Neuronal stem cell (in vitro differentiated cells): ENCODE results near the gene TTC28.

Source experiments
- DNase-seq: peaks from one replicate; pipeline ENCODE4 v3.0.0-alpha.2; 2013; ENCODE audit warnings: low spot score
- H2AFZ ChIP-seq: one replicate; pipeline ENCODE4 v1.6.1; 2013; ENCODE audit warnings: mild to moderate bottlenecking, low read length, inconsistent platforms
- H2AK5ac ChIP-seq: 2 replicates; pipeline ENCODE4 v1.6.1; 2013; ENCODE audit warnings: low read depth, mild to moderate bottlenecking, inconsistent platforms, low read length, moderate library complexity, mixed read lengths
- H2BK120ac ChIP-seq: 2 replicates; pipeline ENCODE4 v1.6.1; 2013; ENCODE audit warnings: low read depth, mild to moderate bottlenecking, inconsistent platforms, low read length, moderate library complexity, mixed read lengths
- H2BK12ac ChIP-seq: one replicate; pipeline ENCODE4 v1.6.1; 2013; ENCODE audit warnings: low read length, inconsistent platforms
- H2BK15ac ChIP-seq: 2 replicates; pipeline ENCODE4 v1.6.1; 2013; ENCODE audit warnings: mild to moderate bottlenecking, low read length, inconsistent platforms, mixed read lengths
- H2BK5ac ChIP-seq: one replicate; pipeline ENCODE4 v1.6.1; 2013; ENCODE audit warnings: inconsistent platforms, mild to moderate bottlenecking, low read length, moderate library complexity
- H3K14ac ChIP-seq: one replicate; pipeline ENCODE4 v1.6.1; 2013; ENCODE audit warnings: low read length, inconsistent platforms
- H3K18ac ChIP-seq: 2 replicates; pipeline ENCODE4 v1.6.1; 2013; ENCODE audit warnings: low read length, inconsistent platforms
- H3K23ac ChIP-seq: 2 replicates; pipeline ENCODE4 v1.6.1; 2013; ENCODE audit warnings: low read depth, mild to moderate bottlenecking, mixed read lengths, low read length, inconsistent platforms; ENCODE audit not compliant: poor library complexity
- H3K27ac ChIP-seq: replicated peaks from 3 replicates; pipeline ENCODE4 v1.5.1; 2013; ENCODE audit warnings: low read length, inconsistent platforms
- H3K27me3 ChIP-seq, 3 experiments: 2 replicates each; pipeline ENCODE4 v1.6.1; 2013; ENCODE audit warnings: low read length in 3 of 3, mild to moderate bottlenecking in 2 of 3, inconsistent platforms in 1 of 3, low read depth in 1 of 3, mixed read lengths in 1 of 3, moderate library complexity in 1 of 3; ENCODE audit not compliant: control insufficient read depth in 3 of 3, insufficient read depth in 3 of 3
- H3K36me3 ChIP-seq, 2 donors: replicated peaks in 1 of 2; 2 replicates each; pipeline ENCODE4 v1.6.1; 2013; ENCODE audit warnings: low read length in 2 of 2; ENCODE audit not compliant: control insufficient read depth in 2 of 2, insufficient read depth in 2 of 2
- H3K4ac ChIP-seq: 2 replicates; pipeline ENCODE4 v1.6.1; 2013; ENCODE audit warnings: inconsistent platforms, mild to moderate bottlenecking, low read length, moderate library complexity
- H3K4me1 ChIP-seq, 2 donors: 1 replicate in 1 of 2; 2 replicates in 1 of 2; pipeline ENCODE4 v1.6.1; 2013; ENCODE audit warnings: low read length in 2 of 2, low read depth in 1 of 2; ENCODE audit not compliant: control insufficient read depth in 2 of 2, insufficient read depth in 1 of 2
- H3K4me2 ChIP-seq: one replicate; pipeline ENCODE4 v1.6.1; 2013; ENCODE audit warnings: mild to moderate bottlenecking, low read length, inconsistent platforms; ENCODE audit not compliant: insufficient read depth, poor library complexity, severe bottlenecking
- H3K4me3 ChIP-seq, 2 donors: 2 replicates each; pipeline ENCODE4 v1.5.1; 2013; ENCODE audit warnings: low read length in 2 of 2, mild to moderate bottlenecking in 2 of 2, inconsistent platforms in 1 of 2, moderate library complexity in 1 of 2
- H3K79me1 ChIP-seq: one replicate; pipeline ENCODE4 v1.6.1; 2013; ENCODE audit warnings: low read depth, mild to moderate bottlenecking, inconsistent platforms, low read length, moderate library complexity
- H3K9ac ChIP-seq: one replicate; pipeline ENCODE4 v1.6.1; 2013; ENCODE audit warnings: mild to moderate bottlenecking, low read depth, low read length, inconsistent platforms; ENCODE audit not compliant: poor library complexity
- H3K9me3 ChIP-seq, 2 donors: replicated peaks in 1 of 2; 2 replicates each; pipeline versions ENCODE3 to v1.6.1; 2013; ENCODE audit warnings: low read length in 2 of 2, mild to moderate bottlenecking in 2 of 2, inconsistent platforms in 1 of 2, low read depth in 1 of 2, mixed read lengths in 1 of 2, moderate library complexity in 1 of 2; ENCODE audit not compliant: control insufficient read depth in 2 of 2, insufficient read depth in 1 of 2
- H4K8ac ChIP-seq: one replicate; pipeline ENCODE4 v1.6.1; 2013; ENCODE audit warnings: low read depth, mild to moderate bottlenecking, inconsistent platforms, low read length, moderate library complexity
- H4K91ac ChIP-seq: one replicate; pipeline ENCODE4 v1.6.1; 2013; ENCODE audit warnings: low read length, low read depth, mild to moderate bottlenecking, inconsistent platforms; ENCODE audit not compliant: poor library complexity
- WGBS, 2 donors: extraction: QIAGEN DNeasy Blood & Tissue Kit; methylation state at CpG; one replicate each; pipeline ENCODE4 v1.1.7; 2013; ENCODE audit warnings: missing lambda C conversion rate in 2 of 2, mixed read lengths in 1 of 2; ENCODE audit not compliant: insufficient read length in 2 of 2, insufficient replicate concordance in 1 of 2; ENCODE audit errors: extremely low coverage in 2 of 2; 5-methylcytosine and 5-hydroxymethylcytosine counted together

The TTC28 gene

DNA sequence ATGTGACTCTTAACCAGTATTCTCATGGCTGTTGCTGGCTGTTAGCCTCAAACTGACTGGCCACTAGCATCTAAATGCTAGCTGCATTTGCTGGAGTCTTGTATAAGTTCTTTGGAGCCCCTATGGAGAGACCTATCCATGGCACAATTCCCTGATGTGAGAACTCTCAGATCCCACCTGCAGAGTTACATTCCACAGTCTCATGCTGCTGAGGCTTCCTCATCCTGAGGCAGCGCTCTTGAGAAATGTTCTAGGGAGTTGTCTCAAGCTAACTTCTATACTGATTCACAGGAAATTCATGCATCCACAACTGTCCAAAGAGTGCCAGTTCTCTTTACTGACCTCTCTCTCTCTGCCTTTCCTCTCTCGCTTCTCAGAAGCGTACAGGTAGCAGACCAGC, 542.6 kb downstream of the TTC28 start:
- no peak overlapping the region for H3K14ac ChIP-seq
- no peak overlapping the region for H2AFZ ChIP-seq
- no peaks in the 10 kb centered on the region for H3K79me1 ChIP-seq
- no peak overlapping the region for H2BK120ac ChIP-seq
- no peak overlapping the region for H3K4me2 ChIP-seq
- H2BK5ac ChIP-seq = no peak overlapping the region
- H3K23ac ChIP-seq = no peak overlapping the region
- peaks cover 0 to 10% of the 10 kb centered on the region in 2 donors for H3K9me3 ChIP-seq
- peaks cover 0 to under 1% of the 10 kb centered on the region in 2 donors for H3K4me1 ChIP-seq
- H3K4ac ChIP-seq = no peak overlapping the region
- no peak overlapping the region for H3K4me3 ChIP-seq
- H3K27me3 ChIP-seq = no peaks in the 10 kb centered on the region
- no peaks in the 10 kb centered on the region for H3K36me3 ChIP-seq
- DNase-seq = no peak
- H3K18ac ChIP-seq = no peak overlapping the region
- H2BK12ac ChIP-seq = no peak overlapping the region
- no peak overlapping the region for H3K9ac ChIP-seq
- H2BK15ac ChIP-seq = no peak overlapping the region
- no peak overlapping the region for H4K91ac ChIP-seq
- peak overlapping the region; percentile 75 for H4K8ac ChIP-seq
- no peak overlapping the region for H2AK5ac ChIP-seq
- no CpG with 5 or more reads among the region's 3 CpGs for WGBS, 2 donors
- no peak overlapping the region for H3K27ac ChIP-seq

DNA sequence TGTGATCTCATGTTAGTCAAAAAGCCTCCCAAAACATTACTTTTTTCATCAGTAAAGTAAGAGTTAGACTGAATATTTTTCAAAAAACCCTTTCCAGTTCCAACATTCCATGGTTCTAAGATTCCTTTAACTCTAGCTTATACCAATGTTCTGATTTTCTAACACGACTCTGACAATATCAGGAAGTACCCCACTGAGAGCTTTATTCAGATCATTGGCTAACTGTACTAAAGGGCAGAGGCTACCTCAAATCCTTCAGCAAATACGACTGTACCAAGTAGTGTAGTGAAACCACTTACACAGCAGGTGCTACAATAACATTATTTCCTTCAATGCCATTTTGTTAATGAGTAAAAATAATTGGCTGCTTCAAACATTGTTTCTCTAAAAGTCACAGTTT, 547.2 kb downstream of the TTC28 start:
- Histone ChIP-seq H2AK5ac (no peak overlapping the region), H3K4me1 (no peaks in the 10 kb centered on the region), H3K27ac (no peak overlapping the region), H3K9me3 (peaks cover 0 to 10% of the 10 kb centered on the region in 2 donors), H3K36me3 (no peaks in the 10 kb centered on the region), H2BK120ac (no peak overlapping the region), H2BK15ac (no peak overlapping the region), H4K91ac (no peak overlapping the region), H3K18ac (no peak overlapping the region), H2BK5ac (no peak overlapping the region), H3K79me1 (no peaks in the 10 kb centered on the region), H3K4me3 (no peak overlapping the region), H3K14ac (no peak overlapping the region), H2BK12ac (no peak overlapping the region), H2AFZ (no peak overlapping the region), H4K8ac (no peak overlapping the region), H3K4ac (no peak overlapping the region), H3K23ac (no peak overlapping the region), H3K9ac (no peak overlapping the region), H3K4me2 (no peak overlapping the region), H3K27me3 (no peaks in the 10 kb centered on the region)
- no CpG with 5 or more reads among the region's 2 CpGs for WGBS, 2 donors
- DNase-seq = no peak

DNA sequence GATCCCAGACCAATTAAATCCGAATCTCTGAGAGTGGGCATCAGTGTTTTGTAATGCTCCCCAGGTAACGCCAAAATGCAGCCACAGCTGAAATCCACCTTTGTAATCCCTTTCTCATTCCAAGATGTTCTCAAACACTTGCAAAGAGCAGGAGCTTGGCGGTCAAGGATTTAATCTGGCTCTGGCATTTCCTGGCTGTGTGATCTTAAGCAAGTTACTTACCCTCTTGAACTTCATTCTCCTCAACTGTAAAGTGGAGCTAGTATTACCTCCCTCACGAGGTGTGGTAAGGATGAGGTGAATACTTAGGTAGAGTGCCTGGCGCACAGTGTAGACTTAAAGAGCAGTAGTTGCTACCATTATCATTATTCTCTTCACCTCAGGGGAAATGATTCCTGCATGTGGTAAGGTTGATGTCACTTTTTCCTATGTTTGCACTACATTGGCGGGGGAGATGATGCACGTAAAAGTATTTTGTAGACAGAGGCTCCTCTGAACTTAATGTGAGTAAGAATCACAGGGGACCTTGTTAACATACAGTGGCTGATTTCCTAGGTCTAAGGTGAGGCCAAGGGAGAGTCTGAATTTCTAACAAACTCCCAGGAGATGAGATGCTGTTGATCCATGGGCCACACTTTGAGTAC, 550.2 kb downstream of the TTC28 start:
- H3K4me1 ChIP-seq = no peaks in the 10 kb centered on the region
- no peak overlapping the region for H4K91ac ChIP-seq
- H3K4me3 ChIP-seq = no peak overlapping the region
- H3K23ac ChIP-seq = no peak overlapping the region
- no peak overlapping the region for H3K14ac ChIP-seq
- H3K18ac ChIP-seq = no peak overlapping the region
- no peaks in the 10 kb centered on the region for H3K36me3 ChIP-seq
- H3K27me3 ChIP-seq = no peaks in the 10 kb centered on the region
- peaks cover 0 to 4% of the 10 kb centered on the region in 2 donors for H3K9me3 ChIP-seq
- WGBS, 2 donors = no CpG with 5 or more reads among the region's 7 CpGs
- H2BK5ac ChIP-seq = no peak overlapping the region
- H2BK15ac ChIP-seq = no peak overlapping the region
- no peak overlapping the region for H3K9ac ChIP-seq
- H2AK5ac ChIP-seq = no peak overlapping the region
- no peak overlapping the region for H2AFZ ChIP-seq
- no peak for DNase-seq
- H3K27ac ChIP-seq = no peak overlapping the region
- H3K4me2 ChIP-seq = no peak overlapping the region
- H2BK12ac ChIP-seq = no peak overlapping the region
- H4K8ac ChIP-seq = no peak overlapping the region
- no peak overlapping the region for H3K4ac ChIP-seq
- H2BK120ac ChIP-seq = no peak overlapping the region
- no peaks in the 10 kb centered on the region for H3K79me1 ChIP-seq

DNA sequence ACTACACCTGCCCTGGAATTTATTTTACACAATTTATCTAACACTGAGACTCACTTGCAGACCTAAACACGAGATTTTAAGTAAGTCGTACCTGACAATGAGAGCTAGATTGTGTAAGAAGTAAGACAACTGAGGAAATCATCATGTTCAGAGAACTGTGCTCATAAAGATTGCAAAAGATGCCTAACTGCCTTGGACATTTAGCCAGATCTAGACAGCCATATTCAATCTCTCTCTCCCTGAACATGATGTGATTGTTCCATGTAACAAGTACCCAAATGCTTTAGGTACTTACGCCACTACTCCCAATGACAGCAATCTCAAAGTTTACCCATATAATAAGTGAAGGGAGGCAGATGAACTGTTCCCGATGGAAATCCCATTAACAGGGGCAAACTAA, 550.8 kb downstream of the TTC28 start:
- H2BK15ac ChIP-seq = no peak overlapping the region
- no peak overlapping the region for H3K14ac ChIP-seq
- no peaks in the 10 kb centered on the region for H3K36me3 ChIP-seq
- no peaks in the 10 kb centered on the region for H3K27me3 ChIP-seq
- H4K8ac ChIP-seq = no peak overlapping the region
- no peak overlapping the region for H2BK12ac ChIP-seq
- H2AK5ac ChIP-seq = no peak overlapping the region
- H2AFZ ChIP-seq = no peak overlapping the region
- no peak overlapping the region for H2BK5ac ChIP-seq
- no peak overlapping the region for H3K18ac ChIP-seq
- H3K4me3 ChIP-seq = no peak overlapping the region
- H2BK120ac ChIP-seq = no peak overlapping the region
- H3K4me1 ChIP-seq = no peaks in the 10 kb centered on the region
- no peak overlapping the region for H3K9ac ChIP-seq
- no peak overlapping the region for H3K4ac ChIP-seq
- H3K27ac ChIP-seq = no peak overlapping the region
- H3K4me2 ChIP-seq = no peak overlapping the region
- peaks cover 0 to 4% of the 10 kb centered on the region in 2 donors for H3K9me3 ChIP-seq
- no peak overlapping the region for H4K91ac ChIP-seq
- WGBS, 2 donors = no CpG with 5 or more reads among the region's 4 CpGs
- H3K23ac ChIP-seq = no peak overlapping the region
- no peaks in the 10 kb centered on the region for H3K79me1 ChIP-seq
- DNase-seq = no peak
